Esophagus (tissue), 2 donors: Measurements from ENCODE around the gene LSR. TPM values are rescaled to one million over a fixed set of nuclear protein-coding genes. Genes with fewer than 3 reads are reported as not detected.
"Not testable (repeated sequence)": the region's sequence is repeated elsewhere in the genome, so short reads cannot be mapped to it uniquely, and the experiment has no call there.

ENCODE experiments used
- H3K27ac ChIP-seq, 2 donors: one replicate each; pipeline ENCODE4 v1.5.1; 2013; ENCODE audit warnings: low read depth in 2 of 2, mild to moderate bottlenecking in 2 of 2, inconsistent platforms in 1 of 2, low read length in 1 of 2, moderate library complexity in 1 of 2
- H3K27me3 ChIP-seq, 2 donors: one replicate each; pipeline ENCODE4 v1.6.1; 2013; ENCODE audit warnings: low read length in 2 of 2, control low read depth in 1 of 2, mild to moderate bottlenecking in 1 of 2; ENCODE audit not compliant: insufficient read depth in 2 of 2, control insufficient read depth in 1 of 2
- H3K36me3 ChIP-seq, 2 donors: one replicate each; pipeline ENCODE4 v1.6.1; 2013; ENCODE audit warnings: low read length in 1 of 2; ENCODE audit not compliant: control insufficient read depth in 2 of 2, insufficient read depth in 2 of 2
- H3K4me1 ChIP-seq, 2 donors: one replicate each; pipeline ENCODE4 v1.6.1; 2013; ENCODE audit warnings: low read length in 1 of 2; ENCODE audit not compliant: control insufficient read depth in 2 of 2, insufficient read depth in 2 of 2
- H3K4me3 ChIP-seq, 2 donors: one replicate each; pipeline ENCODE4 v1.5.1; 2013; ENCODE audit warnings: low read length in 2 of 2, mild to moderate bottlenecking in 2 of 2, low read depth in 1 of 2, moderate library complexity in 1 of 2
- H3K9me3 ChIP-seq, 2 donors: one replicate each; pipeline ENCODE4 v1.6.1; 2013; ENCODE audit warnings: mild to moderate bottlenecking in 2 of 2, low read depth in 1 of 2, low read length in 1 of 2, moderate library complexity in 1 of 2; ENCODE audit not compliant: control insufficient read depth in 2 of 2, insufficient read depth in 1 of 2
- WGBS, 2 donors: extraction: QIAGEN DNeasy Blood & Tissue Kit; methylation state at CpG; one replicate each; pipeline ENCODE4 v1.1.7; 2013; 5-methylcytosine and 5-hydroxymethylcytosine counted together
- polyA plus RNA-seq, 2 donors: library from polyadenylated mRNA; stranded (reverse); fragments of 200-250 nt; gene quantifications; one replicate each; pipeline ENCODE4 v1.2.3, GENCODE V29; 2013
- donor health status: healthy with polysubstance abuse.
- donor health status: Bipolar disorder and iron deficiency.

Gene LSR
- polyA plus RNA-seq, 2 donors, result 39.0 to 63.5 TPM

- not testable (repeated sequence) for H3K36me3 ChIP-seq, H3K4me3 ChIP-seq, H3K9me3 ChIP-seq, H3K27ac ChIP-seq, H3K27me3 ChIP-seq
- 88 to 94% methylated on average over 3 of the region's 3 CpGs for WGBS, 2 donors
- peaks cover 0 to 14% of the 10 kb centered on the region in 2 donors for H3K4me1 ChIP-seq
Observed at GRCh38 chr19:35285465-35285864, 36.7 kb downstream of the LSR start.

- 73 to 75% methylated on average over 5 of the region's 5 CpGs for WGBS, 2 donors
- H3K4me1 ChIP-seq, H3K9me3 ChIP-seq, H3K36me3 ChIP-seq, H3K27ac ChIP-seq, H3K27me3 ChIP-seq, H3K4me3 ChIP-seq: not testable (repeated sequence)
Observed at GRCh38 chr19:35286101-35286500, 37.3 kb downstream of the LSR start.

GRCh38 chr19:35287713-35288112, 38.9 kb downstream of the LSR start:
- Histone ChIP-seq H3K27me3 (no peaks in the 10 kb centered on the region), H3K4me3 (no peak overlapping the region), H3K27ac (no peak overlapping the region), H3K4me1 (no peaks in the 10 kb centered on the region), H3K36me3 (no peaks in the 10 kb centered on the region), H3K9me3 (no peaks in the 10 kb centered on the region)
- 91% methylated on average over 9 to 10 of the region's 10 CpGs for WGBS, 2 donors

- H3K4me3 ChIP-seq, result no peak overlapping the region
- WGBS, 2 donors, result 54 to 64% methylated on average over 2 of the region's 2 CpGs
- no peaks in the 10 kb centered on the region for H3K27me3 ChIP-seq
- no peak overlapping the region for H3K27ac ChIP-seq
- H3K4me1 ChIP-seq, result no peaks in the 10 kb centered on the region
- no peaks in the 10 kb centered on the region for H3K9me3 ChIP-seq
- no peaks in the 10 kb centered on the region for H3K36me3 ChIP-seq
Observed at GRCh38 chr19:35288331-35288730, 39.5 kb downstream of the LSR start.

- WGBS, 2 donors, result 60 to 77% methylated on average over 5 of the region's 5 CpGs
- Histone ChIP-seq H3K36me3 (no peaks in the 10 kb centered on the region), H3K27me3 (no peaks in the 10 kb centered on the region), H3K4me3 (no peak overlapping the region), H3K4me1 (no peaks in the 10 kb centered on the region), H3K9me3 (no peaks in the 10 kb centered on the region), H3K27ac (no peak overlapping the region)
Observed at GRCh38 chr19:35288906-35289305, 40.1 kb downstream of the LSR start.

GRCh38 chr19:35290381-35291127, 41.8 kb downstream of the LSR start:
- no peak overlapping the region for H3K27ac ChIP-seq
- no peaks in the 10 kb centered on the region for H3K9me3 ChIP-seq
- H3K27me3 ChIP-seq, result no peaks in the 10 kb centered on the region
- no peaks in the 10 kb centered on the region for H3K4me1 ChIP-seq
- H3K36me3 ChIP-seq, result no peaks in the 10 kb centered on the region
- no peak overlapping the region for H3K4me3 ChIP-seq
- WGBS, 2 donors, result 66% methylated on average over 19 to 20 of the region's 20 CpGs

- no peaks in the 10 kb centered on the region for H3K9me3 ChIP-seq
- H3K4me3 ChIP-seq, result no peak overlapping the region
- H3K36me3 ChIP-seq, result no peaks in the 10 kb centered on the region
- WGBS, 2 donors, result 49 to 50% methylated on average over 6 of the region's 6 CpGs
- H3K27ac ChIP-seq, result no peak overlapping the region
- H3K4me1 ChIP-seq, result no peaks in the 10 kb centered on the region
- no peaks in the 10 kb centered on the region for H3K27me3 ChIP-seq
Observed at GRCh38 chr19:35291259-35291658, 42.5 kb downstream of the LSR start.

GRCh38 chr19:35291916-35292315, 43.1 kb downstream of the LSR start, which contains the start of gene MAG:
Gene MAG, plus strand, starts transcription at chr19:35292161. Its CDS starts 3,248 bp downstream, at chr19:35295409.
- Histone ChIP-seq H3K4me1 (no peaks in the 10 kb centered on the region), H3K36me3 (no peaks in the 10 kb centered on the region), H3K4me3 (no peak within 1 kb of the TSS), H3K9me3 (no peaks in the 10 kb centered on the region), H3K27ac (no peak within 1 kb of the TSS), H3K27me3 (no peaks in the 10 kb centered on the region)
- 66 to 71% methylated on average over 12 of the region's 12 CpGs for WGBS, 2 donors

GRCh38 chr19:35292421-35293362, 43.9 kb downstream of the LSR start:
- WGBS, 2 donors, result 55 to 62% methylated on average over 23 of the region's 23 CpGs
- no peaks in the 10 kb centered on the region for H3K36me3 ChIP-seq
- H3K4me1 ChIP-seq, result no peaks in the 10 kb centered on the region
- H3K9me3 ChIP-seq, result no peaks in the 10 kb centered on the region
- H3K4me3 ChIP-seq, result no peak overlapping the region
- no peak overlapping the region for H3K27ac ChIP-seq
- no peaks in the 10 kb centered on the region for H3K27me3 ChIP-seq
